Bronchial epithelial cell (primary cell): ENCODE measurements around the gene SEMA3F. TPM values are rescaled to one million over a fixed set of nuclear protein-coding genes. Genes with fewer than 3 reads are reported as not detected.

Experiments used
- DNase-seq: peaks from one replicate; pipeline ENCODE4 v3.0.0-alpha.2; 2010; ENCODE audit warnings: low read depth
- FAIRE-seq: peaks from 2 replicates; lab custom pipeline; 2011; peaks lifted over from hg19 to GRCh38; lab: Jason Lieb, UNC
- H3K27me3 ChIP-seq: 2 replicates; pipeline ENCODE4 v1.5.1; 2011; ENCODE audit warnings: low read length; ENCODE audit not compliant: control insufficient read depth, insufficient read depth
- H3K36me3 ChIP-seq: 2 replicates; pipeline ENCODE4 v1.5.1; 2011; ENCODE audit warnings: low read length; ENCODE audit not compliant: control insufficient read depth, insufficient read depth
- H3K4me3 ChIP-seq: 2 replicates; pipeline ENCODE4 v1.5.1; 2011; ENCODE audit warnings: mild to moderate bottlenecking, low read depth, low read length, control low read depth
- CTCF ChIP-seq: IDR thresholded peaks from 2 replicates; pipeline ENCODE4 v1.5.1; 2011; ENCODE audit warnings: mild to moderate bottlenecking, moderate library complexity, low read length, control low read depth, inconsistent platforms; ENCODE audit not compliant: insufficient read depth, severe bottlenecking
- total RNA-seq: library from RNA; depleted of rRNA; stranded (reverse); fragments of >200 nt; gene quantifications from 2 replicates; pipeline ENCODE4 v1.2.1, GENCODE V29; 2014

The SEMA3F gene
- total RNA-seq, 1 donor from 2014 or later: 35.5 TPM

GRCh38 chr3:50155891-50156290 lies 767 bp downstream of the SEMA3F start:
- peak overlapping the region; percentile 70 for H3K4me3 ChIP-seq
- no peak for FAIRE-seq
- no peak for DNase-seq
- no peaks in the 10 kb centered on the region for H3K27me3 ChIP-seq
- no peak for TF ChIP-seq CTCF
- peaks cover 14% of the 10 kb centered on the region for H3K36me3 ChIP-seq

GRCh38 chr3:50156549-50157493 lies 1.7 kb downstream of the SEMA3F start:
- H3K4me3 ChIP-seq: peak overlapping the region; percentile 70
- no peak for FAIRE-seq
- TF ChIP-seq CTCF: no peak
- DNase-seq: no peak
- H3K36me3 ChIP-seq: peaks cover 23% of the 10 kb centered on the region
- H3K27me3 ChIP-seq: no peaks in the 10 kb centered on the region

- Histone ChIP-seq H3K36me3 (peaks cover 29% of the 10 kb centered on the region), H3K4me3 (peak overlapping the region; percentile 70), H3K27me3 (no peaks in the 10 kb centered on the region)
- FAIRE-seq (peak; percentile 92), DNase-seq (peak; percentile 95)
- no peak for TF ChIP-seq CTCF
These were observed 2.9 kb downstream of the SEMA3F start for GRCh38 chr3:50157827-50158529.

GRCh38 chr3:50158530-50159146 lies 3.5 kb downstream of the SEMA3F start:
- Histone ChIP-seq H3K27me3 (no peaks in the 10 kb centered on the region), H3K4me3 (peak overlapping the region; percentile 70), H3K36me3 (peaks cover 32% of the 10 kb centered on the region)
- FAIRE-seq (no peak), DNase-seq (no peak)
- peak; percentile 46 for TF ChIP-seq CTCF

GRCh38 chr3:50160561-50160983 lies 5.4 kb downstream of the SEMA3F start:
- no peak overlapping the region for H3K4me3 ChIP-seq
- H3K27me3 ChIP-seq: no peaks in the 10 kb centered on the region
- DNase-seq (no peak), FAIRE-seq (no peak)
- peaks cover 38% of the 10 kb centered on the region for H3K36me3 ChIP-seq
- TF ChIP-seq CTCF: no peak
